Gastroesophageal sphincter (tissue), 4 donors: ENCODE results near the gene KHDC4. TPM values are rescaled to one million over a fixed set of nuclear protein-coding genes. Genes with fewer than 3 reads are reported as not detected.

Experiments
- ATAC-seq: fragments of 150-250 bp; one replicate; pipeline ENCODE4 v1.9.1; 2016; ENCODE audit warnings: mild to moderate bottlenecking, moderate library complexity
- H3K27ac ChIP-seq, 4 donors: fragments of 200-600 bp; sonication (generic) in 3 of 4; 1 replicate in 3 of 4; 2 replicates in 1 of 4; pipeline ENCODE4 v1.5.1; 2016 to 2019
- H3K27me3 ChIP-seq: fragments of 200-600 bp; sonication (generic); one replicate; pipeline ENCODE4 v1.5.1; 2019
- H3K36me3 ChIP-seq, 2 donors: fragments of 200-600 bp; sonication (generic); one replicate each; pipeline ENCODE4 v1.5.1; 2019; ENCODE audit warnings: control low read depth in 1 of 2
- H3K4me1 ChIP-seq, 3 donors: fragments of 200-600 bp; sonication (generic); 1 replicate in 2 of 3; 2 replicates in 1 of 3; pipeline ENCODE4 v1.5.1; 2016 to 2019; ENCODE audit warnings: control low read depth in 2 of 3
- H3K4me3 ChIP-seq, 2 donors: fragments of 200-600 bp; sonication (generic); one replicate each; pipeline ENCODE4 v1.5.1; 2019; ENCODE audit warnings: mild to moderate bottlenecking in 1 of 2, moderate library complexity in 1 of 2
- H3K9me3 ChIP-seq, 3 donors: fragments of 200-600 bp; sonication (generic); one replicate each; pipeline ENCODE4 v1.5.1; 2017 to 2019; ENCODE audit warnings: control low read depth in 2 of 3
- EP300 ChIP-seq: sonication (generic); formaldehyde crosslinking; IDR thresholded peaks from one replicate; pipeline ENCODE4 v1.6.1; 2017; ENCODE audit warnings: antibody characterized with exemption, mild to moderate bottlenecking
- POLR2A ChIP-seq, 2 donors: fragments of 450-650 bp; IDR thresholded peaks; one replicate each; pipeline ENCODE4 v1.6.1; 2017; ENCODE audit warnings: antibody characterized with exemption in 2 of 2, mild to moderate bottlenecking in 2 of 2, moderate library complexity in 1 of 2
- POLR2AphosphoS5 ChIP-seq: sonication (generic); formaldehyde crosslinking; IDR thresholded peaks from one replicate; pipeline ENCODE4 v1.6.1; 2017; ENCODE audit warnings: antibody characterized with exemption
- WGBS, 2 donors: methylation state at CpG; one replicate each; pipeline ENCODE4 v1.1.5; 2018; ENCODE audit warnings: low coverage in 1 of 2; 5-methylcytosine and 5-hydroxymethylcytosine counted together
- total RNA-seq, 4 donors: library from RNA; depleted of rRNA; stranded (reverse); fragments of >200 nt; gene quantifications; one replicate each; pipeline ENCODE4 v1.1.0, GENCODE V29; 2016
- TF ChIP-seq, protein P1 (sequence below), 4 experiments: fragments of 200-600 bp in 2 of 4; fragments of 450-650 bp in 2 of 4; sonication (generic) in 1 of 4; IDR thresholded peaks; one replicate each; pipeline ENCODE4 v1.5.1; 2017 to 2019; ENCODE audit warnings: antibody characterized with exemption in 4 of 4, mild to moderate bottlenecking in 2 of 4, moderate library complexity in 2 of 4

Gene KHDC4
- total RNA-seq, 4 donors from 2014 or later: 20.4 to 57.4 (median 34.6) TPM

DNA sequence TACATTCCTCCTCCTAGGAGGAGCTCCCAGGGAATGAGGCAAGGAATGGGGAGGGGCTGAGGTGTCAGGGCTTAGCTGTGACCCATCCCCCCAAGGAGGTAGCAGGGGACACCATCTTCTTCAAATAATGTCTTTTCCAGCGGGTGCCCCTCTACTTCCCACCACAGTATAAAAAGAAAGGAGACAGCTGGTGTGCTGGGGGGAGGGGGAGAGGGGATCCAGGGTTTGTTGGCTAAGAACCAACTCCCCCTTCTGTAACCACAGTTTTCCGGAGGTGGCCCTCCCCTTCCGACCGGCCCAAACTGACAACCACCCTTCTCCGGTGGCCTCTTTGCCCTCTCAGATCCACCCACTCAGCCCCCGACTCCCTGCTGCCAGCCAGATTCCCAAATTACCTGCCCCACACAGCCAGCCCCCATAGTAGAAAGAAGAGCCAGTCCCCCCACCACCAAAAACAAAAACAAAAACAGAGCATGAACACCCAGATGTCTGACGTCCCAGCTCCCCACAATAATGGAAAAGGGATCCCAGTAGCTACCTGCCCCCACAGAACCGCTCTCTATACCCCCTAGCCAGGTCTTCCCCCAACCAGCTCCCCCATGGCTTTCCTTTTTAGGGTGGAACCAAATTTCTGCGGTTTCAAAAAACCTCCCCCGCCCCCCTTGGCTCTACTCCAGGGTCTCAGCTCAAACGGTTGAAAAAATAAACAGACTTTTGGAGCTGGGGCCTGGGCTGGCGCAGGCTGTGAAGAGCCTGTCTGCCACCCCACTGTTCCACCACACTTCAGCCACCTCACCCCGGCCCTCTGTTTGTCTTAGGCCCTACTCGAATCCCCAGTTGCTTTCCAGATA lies 42.1 kb upstream of the KHDC4 start:
- peak; percentile 31 for ATAC-seq
- no peaks in the 10 kb centered on the region for H3K27me3 ChIP-seq
- H3K4me1 ChIP-seq: peaks cover 18 to 88% (median 68%) of the 10 kb centered on the region in 3 donors

DNA sequence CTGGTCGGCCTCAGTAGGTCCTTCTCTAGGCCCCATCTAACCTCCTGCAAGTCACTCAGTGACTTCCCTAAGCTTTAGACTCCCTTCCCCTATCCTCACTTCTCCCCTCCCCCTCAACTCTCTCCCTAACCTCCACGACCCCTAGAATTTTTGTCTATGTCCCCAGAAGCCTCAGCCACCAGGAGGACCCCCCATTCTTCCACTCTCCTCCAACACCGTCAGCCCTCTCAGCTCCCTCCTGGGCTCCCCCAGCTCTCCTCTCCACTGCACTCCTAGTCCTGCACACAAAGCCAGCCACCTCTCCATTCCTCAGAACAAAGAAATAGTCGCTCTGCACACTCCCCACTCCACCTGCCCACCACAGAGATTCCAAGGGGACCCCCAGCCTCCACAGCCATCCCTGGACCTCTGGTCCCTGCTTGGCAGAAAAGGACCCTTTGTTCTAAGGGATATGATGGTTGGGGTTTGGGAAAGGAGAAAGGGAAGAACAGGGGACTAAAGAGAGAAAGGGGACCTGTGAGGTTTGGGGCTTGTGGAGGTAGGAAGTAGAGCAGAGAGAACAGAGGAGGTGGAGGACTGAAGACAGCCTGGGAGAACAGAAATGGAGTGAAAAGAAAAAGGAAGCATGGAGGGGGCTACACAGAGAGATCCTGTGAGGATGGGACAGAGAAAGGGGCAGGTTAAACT lies 41.3 kb upstream of the KHDC4 start:
- H3K4me1 ChIP-seq: peaks cover 15 to 88% (median 68%) of the 10 kb centered on the region in 3 donors
- H3K4me3 ChIP-seq: peak overlapping the region; percentile 73 to 92
- no peak for TF ChIP-seq EP300
- TF ChIP-seq POLR2AphosphoS5: no peak
- TF ChIP-seq, protein P1, sequence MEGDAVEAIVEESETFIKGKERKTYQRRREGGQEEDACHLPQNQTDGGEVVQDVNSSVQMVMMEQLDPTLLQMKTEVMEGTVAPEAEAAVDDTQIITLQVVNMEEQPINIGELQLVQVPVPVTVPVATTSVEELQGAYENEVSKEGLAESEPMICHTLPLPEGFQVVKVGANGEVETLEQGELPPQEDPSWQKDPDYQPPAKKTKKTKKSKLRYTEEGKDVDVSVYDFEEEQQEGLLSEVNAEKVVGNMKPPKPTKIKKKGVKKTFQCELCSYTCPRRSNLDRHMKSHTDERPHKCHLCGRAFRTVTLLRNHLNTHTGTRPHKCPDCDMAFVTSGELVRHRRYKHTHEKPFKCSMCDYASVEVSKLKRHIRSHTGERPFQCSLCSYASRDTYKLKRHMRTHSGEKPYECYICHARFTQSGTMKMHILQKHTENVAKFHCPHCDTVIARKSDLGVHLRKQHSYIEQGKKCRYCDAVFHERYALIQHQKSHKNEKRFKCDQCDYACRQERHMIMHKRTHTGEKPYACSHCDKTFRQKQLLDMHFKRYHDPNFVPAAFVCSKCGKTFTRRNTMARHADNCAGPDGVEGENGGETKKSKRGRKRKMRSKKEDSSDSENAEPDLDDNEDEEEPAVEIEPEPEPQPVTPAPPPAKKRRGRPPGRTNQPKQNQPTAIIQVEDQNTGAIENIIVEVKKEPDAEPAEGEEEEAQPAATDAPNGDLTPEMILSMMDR (IDR thresholded peaks at IDR 0.05): no peak
- no peak for ATAC-seq
- H3K36me3 ChIP-seq: no peaks in the 10 kb centered on the region
- H3K27ac ChIP-seq: peak overlapping the region; percentile 93 to 99 (median 96)
- no peaks in the 10 kb centered on the region for H3K9me3 ChIP-seq
- no peaks in the 10 kb centered on the region for H3K27me3 ChIP-seq
- WGBS, 2 donors: 0 to 14% methylated on average over 4 of the region's 4 CpGs

More for the DNA sequence above, 42.1 kb upstream of the KHDC4 start:
- Histone ChIP-seq H3K27ac (peak overlapping the region; percentile 93 to 99 (median 96)), H3K36me3 (no peaks in the 10 kb centered on the region), H3K9me3 (no peaks in the 10 kb centered on the region), H3K4me3 (peak overlapping the region; percentile 73 to 92)
- 0% methylated on average over 8 to 11 of the region's 14 CpGs for WGBS, 2 donors
- TF ChIP-seq POLR2AphosphoS5: peak; percentile 44
- no peak for TF ChIP-seq EP300
- no peak for TF ChIP-seq POLR2A (IDR thresholded peaks at IDR 0.05)

DNA sequence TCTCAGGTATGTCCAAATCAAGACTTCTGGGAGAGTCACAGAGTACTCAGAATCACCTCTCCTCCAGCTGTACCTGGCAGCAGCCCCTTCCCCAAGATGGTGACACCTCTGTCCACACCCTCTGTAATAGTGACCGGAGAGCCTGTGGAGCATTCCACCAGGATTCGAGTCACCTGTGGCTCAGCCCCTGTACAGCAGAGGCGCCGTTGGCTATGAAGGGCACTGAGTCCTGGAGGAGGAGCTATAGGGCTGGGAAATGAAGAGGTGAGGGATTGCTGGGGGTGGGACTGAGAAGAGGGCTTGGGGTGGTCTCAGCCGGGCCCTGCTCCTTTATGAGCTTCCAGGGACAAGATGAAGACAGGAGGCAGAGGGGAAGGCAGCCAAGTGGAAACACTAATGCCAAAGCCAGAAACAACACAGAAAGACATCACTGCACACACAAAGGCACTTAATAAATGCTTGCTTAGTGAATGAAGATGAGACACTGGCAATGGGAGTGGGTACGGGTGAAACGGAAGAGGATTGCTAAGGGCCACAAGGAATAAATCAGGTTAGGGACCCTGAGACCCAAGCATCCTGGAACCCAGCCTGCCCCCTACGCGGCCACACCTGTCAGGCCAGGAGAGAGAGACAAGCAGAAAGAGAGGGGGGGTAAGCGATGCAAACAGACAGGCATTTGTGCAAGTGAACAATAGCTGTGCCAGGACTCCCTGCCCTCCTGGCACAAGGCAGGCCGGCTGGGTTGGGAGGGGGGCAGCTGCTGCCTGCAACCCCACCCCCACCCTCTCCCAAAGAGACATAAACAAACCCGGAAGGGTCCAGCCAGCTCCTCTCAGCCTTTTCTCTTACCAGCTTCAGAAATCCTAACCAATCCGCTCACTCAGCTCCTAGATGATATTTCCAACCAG lies 40.2 kb upstream of the KHDC4 start:
- no peaks in the 10 kb centered on the region for H3K9me3 ChIP-seq
- no peaks in the 10 kb centered on the region for H3K36me3 ChIP-seq
- peak overlapping the region; percentile 93 to 99 (median 96) for H3K27ac ChIP-seq
- peaks cover 11 to 88% (median 68%) of the 10 kb centered on the region in 3 donors for H3K4me1 ChIP-seq
- 0 to 3% methylated on average over 5 to 7 of the region's 13 CpGs for whole genome bisulfite sequencing, 2 donors
- H3K4me3 ChIP-seq: peak overlapping the region in 1 of 2 donors; percentile 73
- ATAC-seq: no peak
- H3K27me3 ChIP-seq: no peaks in the 10 kb centered on the region
- TF ChIP-seq, protein P1 (IDR thresholded peaks at IDR 0.05): no peak
- TF ChIP-seq POLR2A (IDR thresholded peaks at IDR 0.05): no peak
- no peak for TF ChIP-seq EP300
- no peak for TF ChIP-seq POLR2AphosphoS5

DNA sequence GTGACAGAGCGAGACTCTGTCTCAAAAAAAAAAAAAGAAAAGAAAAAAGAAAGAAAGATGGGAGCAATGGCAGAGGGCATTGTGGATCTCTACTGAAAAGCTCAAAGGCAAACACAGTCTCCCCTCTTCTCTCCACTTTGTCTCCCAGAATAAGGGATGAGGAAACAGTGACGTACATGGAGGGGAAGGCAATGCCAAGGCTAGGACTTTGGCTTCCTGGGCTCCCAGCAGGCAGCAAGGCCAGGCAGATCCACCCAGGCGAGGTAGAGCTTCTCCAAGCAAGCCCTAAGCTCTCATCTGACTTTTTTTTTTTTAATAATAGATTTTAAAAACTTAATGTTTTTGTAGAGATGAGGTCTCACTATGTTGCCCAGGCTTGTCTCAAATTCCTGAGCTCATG lies 39.5 kb upstream of the KHDC4 start:
- TF ChIP-seq POLR2A (IDR thresholded peaks at IDR 0.05) (no peak), POLR2AphosphoS5 (no peak), EP300 (no peak)
- TF ChIP-seq, protein P1 (IDR thresholded peaks at IDR 0.05): no peak
- H3K4me1 ChIP-seq: peaks cover 11 to 88% (median 68%) of the 10 kb centered on the region in 3 donors
- no peaks in the 10 kb centered on the region for H3K9me3 ChIP-seq
- no peaks in the 10 kb centered on the region for H3K27me3 ChIP-seq
- no peak for ATAC-seq
- H3K4me3 ChIP-seq: peak overlapping the region in 1 of 2 donors; percentile 73
- H3K27ac ChIP-seq: peak overlapping the region in 3 of 4 donors; percentile 93 to 99 (median 97)
- WGBS, 2 donors: 32 to 46% methylated on average over 2 of the region's 3 CpGs
- peaks cover 0 to 5% of the 10 kb centered on the region in 2 donors for H3K36me3 ChIP-seq
